Endothelial cell of umbilical vein (primary cell): ENCODE results near the gene MOCOS. TPM values are rescaled to one million over a fixed set of nuclear protein-coding genes. Genes with fewer than 3 reads are reported as not detected.

Experiments
- BruUV-seq: library from RNA; stranded (reverse); fragments of 400-500 nt; replicated peaks from 2 replicates; lab custom pipeline; 2021; lab: Mats Ljungman, UMichigan
- CTCF ChIA-PET: fragments of 300-600, 350-600 bp; sonication (Branson Sonifier 250); formaldehyde crosslinking; loops from one replicate; lab custom pipeline; 2021; ENCODE audit warnings: antibody characterized with exemption, inconsistent platforms; lab: Charles Lee
- POLR2A ChIA-PET: fragments of 300-600, 350-600 bp; sonication (Branson Sonifier 250); formaldehyde crosslinking; loops from one replicate; lab custom pipeline; 2021; ENCODE audit warnings: antibody characterized with exemption, inconsistent platforms; lab: Charles Lee
- DNase-seq: peaks from one replicate; pipeline ENCODE4 v3.0.0-alpha.2; 2011; ENCODE audit warnings: low read depth, low spot score
- FAIRE-seq: peaks from 2 replicates; lab custom pipeline; 2011; peaks lifted over from hg19 to GRCh38; lab: Jason Lieb, UNC
- H2AFZ ChIP-seq: 2 replicates; pipeline ENCODE4 v1.6.0; 2012; ENCODE audit warnings: low read depth, low read length, control low read depth, inconsistent platforms
- H3K27ac ChIP-seq: 2 replicates; pipeline ENCODE4 v1.5.1; 2011; ENCODE audit warnings: low read depth, mild to moderate bottlenecking, control low read depth, low read length, moderate library complexity; ENCODE audit not compliant: insufficient read depth
- H3K27me3 ChIP-seq, 2 experiments: 2 replicates each; pipeline versions ENCODE4 v1.6.0 to v1.6.1; 2011; ENCODE audit warnings: low read length in 2 of 2, mixed read lengths in 1 of 2; ENCODE audit not compliant: control insufficient read depth in 2 of 2, insufficient read depth in 2 of 2
- H3K36me3 ChIP-seq, 2 experiments: 2 replicates in 1 of 2; 3 replicates in 1 of 2; pipeline ENCODE4 v1.5.1; 2011; ENCODE audit warnings: low read length in 2 of 2, mild to moderate bottlenecking in 1 of 2, moderate library complexity in 1 of 2; ENCODE audit not compliant: control insufficient read depth in 2 of 2, insufficient read depth in 2 of 2; ENCODE audit errors: extremely low read depth in 1 of 2
- H3K4me1 ChIP-seq: 3 replicates; pipeline ENCODE4 v1.5.1; 2011; ENCODE audit warnings: mild to moderate bottlenecking, low read length; ENCODE audit not compliant: control insufficient read depth, insufficient read depth; ENCODE audit errors: extremely low read depth
- H3K4me2 ChIP-seq: 2 replicates; pipeline ENCODE4 v1.6.1; 2011; ENCODE audit warnings: low read length, control low read depth, mixed read lengths; ENCODE audit not compliant: insufficient read depth
- H3K4me3 ChIP-seq, 3 experiments: fragments of 200-600 bp in 1 of 3; sonication (generic), shearing (Covaris generic) in 1 of 3; replicated peaks in 1 of 3; 2 replicates each; pipeline ENCODE4 v1.5.1; 2011 to 2016; ENCODE audit warnings: control low read depth in 3 of 3, low read length in 3 of 3, mild to moderate bottlenecking in 2 of 3, inconsistent platforms in 1 of 3, low read depth in 1 of 3, moderate library complexity in 1 of 3; ENCODE audit not compliant: insufficient read depth in 1 of 3
- H3K79me2 ChIP-seq: 2 replicates; pipeline ENCODE4 v1.6.0; 2012; ENCODE audit warnings: low read length, inconsistent platforms; ENCODE audit not compliant: control insufficient read depth, insufficient read depth
- H3K9ac ChIP-seq: replicated peaks from 2 replicates; pipeline ENCODE3; 2011; ENCODE audit warnings: low read length, control low read depth; ENCODE audit not compliant: insufficient read depth; ENCODE audit errors: extremely low read depth
- H3K9me1 ChIP-seq: replicated peaks from 3 replicates; pipeline ENCODE4 v1.6.0; 2011; ENCODE audit warnings: mild to moderate bottlenecking, low read length; ENCODE audit not compliant: control insufficient read depth, insufficient read depth; ENCODE audit errors: extremely low read depth
- H3K9me3 ChIP-seq: replicated peaks from 2 replicates; pipeline ENCODE4 v1.5.1; 2012; ENCODE audit warnings: low read length, inconsistent platforms; ENCODE audit not compliant: control insufficient read depth, insufficient read depth
- H4K20me1 ChIP-seq: replicated peaks from 2 replicates; pipeline ENCODE3; 2011; ENCODE audit warnings: mild to moderate bottlenecking, low read length; ENCODE audit not compliant: control insufficient read depth, insufficient read depth; ENCODE audit errors: extremely low read depth
- CTCF ChIP-seq, 2 donors: IDR thresholded peaks; 1 replicate in 1 of 2; 2 replicates in 1 of 2; pipeline ENCODE4 v1.5.1; 2011; ENCODE audit warnings: low read length in 2 of 2, mild to moderate bottlenecking in 2 of 2, moderate library complexity in 2 of 2, control low read depth in 1 of 2, inconsistent platforms in 1 of 2, low read depth in 1 of 2; ENCODE audit not compliant: insufficient read depth in 1 of 2; ENCODE audit errors: extremely low read depth in 1 of 2
- EZH2 ChIP-seq: IDR thresholded peaks from 2 replicates; pipeline ENCODE4 v1.6.1; 2012; ENCODE audit warnings: borderline replicate concordance, low read depth, mild to moderate bottlenecking, moderate library complexity, low read length, inconsistent platforms; ENCODE audit not compliant: severe bottlenecking
- FOS ChIP-seq: IDR thresholded peaks from 2 replicates; pipeline ENCODE4 v1.6.1; 2011; ENCODE audit warnings: mild to moderate bottlenecking, low read length, moderate library complexity, borderline replicate concordance; ENCODE audit not compliant: insufficient read depth
- GATA2 ChIP-seq: IDR thresholded peaks from 2 replicates; pipeline ENCODE4 v1.7.0; 2011; ENCODE audit warnings: low read depth, mild to moderate bottlenecking, moderate library complexity, mixed read lengths, low read length; ENCODE audit not compliant: insufficient read length, insufficient read depth
- JUN ChIP-seq: IDR thresholded peaks from 2 replicates; pipeline ENCODE4 v1.6.1; 2011; ENCODE audit warnings: borderline replicate concordance, low read depth; ENCODE audit not compliant: insufficient read length, insufficient read depth
- MAX ChIP-seq: IDR thresholded peaks from 2 replicates; pipeline ENCODE4 v1.6.1; 2011; ENCODE audit not compliant: insufficient read depth, insufficient read length
- MYC ChIP-seq: IDR thresholded peaks from one replicate; pipeline ENCODE4 v1.6.1; 2011; ENCODE audit warnings: mild to moderate bottlenecking, low read depth, low read length
- POLR2A ChIP-seq: IDR thresholded peaks from 2 replicates; pipeline ENCODE4 v1.6.1; 2012; ENCODE audit warnings: low read depth, mild to moderate bottlenecking, control low read depth, low read length
- POLR2AphosphoS5 ChIP-seq: IDR thresholded peaks from 2 replicates; pipeline ENCODE4 v1.6.1; 2012; ENCODE audit warnings: low read depth, mild to moderate bottlenecking, control low read depth, low read length, moderate library complexity; ENCODE audit not compliant: insufficient read depth
- dilution Hi-C: fragments of 300-500 bp; cut with MboI; formaldehyde crosslinking; loops from one replicate; pipeline ENCODE4 v1.15.0; 2019; ENCODE audit warnings: low sequenced_read_pairs; ENCODE audit not compliant: extremely low pct_ligation_motif_present
- intact Hi-C: fragments of 100-400 bp; cut with micrococcal nuclease; formaldehyde crosslinking; loops from one replicate; pipeline ENCODE4 v1.10.0; 2022
- polyA plus RNA-seq, 4 experiments: library from polyadenylated mRNA; depleted of rRNA in 3 of 4; stranded (reverse) in 3 of 4; unstranded in 1 of 4; fragments of >200 nt; gene quantifications; 2 replicates each; pipeline versions ENCODE4 v1.2.1 to v1.2.3, GENCODE V29; 2011 to 2012; ENCODE audit warnings: missing spikeins in 1 of 4
- total RNA-seq: library from RNA; stranded (reverse); gene quantifications from 2 replicates; pipeline ENCODE4 v1.2.3, GENCODE V29; 2021

Gene MOCOS
- total and polyA plus RNA-seq, 2 donors (not counting 3 experiments of a cell fraction or from before 2014, with no cell fraction given) = 0.18 to 0.88 TPM

- POLR2A ChIA-PET = no interaction called here
- Histone ChIP-seq H3K4me3 (no peak overlapping the region), H3K9me1 (no peaks in the 10 kb centered on the region), H3K4me1 (peaks cover 7% of the 10 kb centered on the region), H3K9me3 (no peaks in the 10 kb centered on the region), H2AFZ (no peak overlapping the region), H4K20me1 (no peaks in the 10 kb centered on the region), H3K27ac (no peak overlapping the region), H3K27me3 (peaks cover 23 to 52% of the 10 kb centered on the region in 2 experiments), H3K36me3 (no peaks in the 10 kb centered on the region), H3K79me2 (no peaks in the 10 kb centered on the region), H3K9ac (no peak overlapping the region), H3K4me2 (no peak overlapping the region)
- no peak for TF ChIP-seq POLR2AphosphoS5
- TF ChIP-seq MAX = no peak
- TF ChIP-seq GATA2 = no peak
- BruUV-seq = no TSS peak
- DNase-seq = no peak
- no peak for FAIRE-seq
- CTCF ChIA-PET = interaction anchor here (0.9 to 1.8 kb wide), 6 partner anchors 10 to 284 kb away, joined by 3 to 5 read pairs (median 3); no protein-coding TSS in a partner anchor
- dilution Hi-C loops (no loop called here), intact Hi-C loops (no loop called here)
Measured at GRCh38 chr18:36301884-36302283, 114.6 kb downstream of the MOCOS start.

- no peak overlapping the region for H3K9ac ChIP-seq
- H3K79me2 ChIP-seq = no peaks in the 10 kb centered on the region
- H3K36me3 ChIP-seq = no peaks in the 10 kb centered on the region
- CTCF ChIA-PET = interaction anchor here (0.9 to 1.8 kb wide), 4 partner anchors 10 to 86 kb away, joined by 3 to 4 read pairs (median 3); no protein-coding TSS in a partner anchor
- dilution Hi-C loops = no loop called here
- no peak overlapping the region for H2AFZ ChIP-seq
- POLR2A ChIA-PET = no interaction called here
- peaks cover 23 to 51% of the 10 kb centered on the region in 2 experiments for H3K27me3 ChIP-seq
- intact Hi-C loops = no loop called here
- peaks cover 3% of the 10 kb centered on the region for H3K4me1 ChIP-seq
- H3K9me1 ChIP-seq = no peaks in the 10 kb centered on the region
- no peaks in the 10 kb centered on the region for H3K9me3 ChIP-seq
- no peak overlapping the region for H3K4me3 ChIP-seq
- no TSS peak for BruUV-seq
- DNase-seq (no peak), FAIRE-seq (no peak)
- H4K20me1 ChIP-seq = no peaks in the 10 kb centered on the region
- H3K4me2 ChIP-seq = no peak overlapping the region
- H3K27ac ChIP-seq = no peak overlapping the region
- TF ChIP-seq EZH2 (no peak), FOS (no peak), CTCF (IDR thresholded peaks at IDR 0.05; ENCODE audit: extremely low read depth in 1 of 2, insufficient read depth in 1 of 2, low read depth in 1 of 2, low read length in 2 of 2) (no peak), MAX (no peak), POLR2A (no peak), MYC (no peak), GATA2 (no peak), JUN (no peak), POLR2AphosphoS5 (no peak)
Measured at GRCh38 chr18:36302676-36303075, 115.4 kb downstream of the MOCOS start.
